ENCODE data around the gene C19orf38. TPM values are rescaled to one million over a fixed set of nuclear protein-coding genes. Genes with fewer than 3 reads are reported as not detected.

C19orf38 gene
- total RNA-seq, 2 experiments from 2014 or later = 5.2 to 7.5 TPM

GRCh38 chr19:10884274-10884673, 36.1 kb downstream of the C19orf38 start:
- H2AFZ ChIP-seq (ENCODE audit: low read length) = no peak overlapping the region
- no peaks in the 10 kb centered on the region for H4K20me1 ChIP-seq (ENCODE audit: insufficient read depth, low read length)
- H3K4me3 ChIP-seq (ENCODE audit: low read depth, low read length, poor library complexity, severe bottlenecking) = no peak overlapping the region
- no peaks in the 10 kb centered on the region for H3K9me2 ChIP-seq (ENCODE audit: insufficient read depth, low read length)
- no peak overlapping the region for H3K4me2 ChIP-seq (ENCODE audit: low read length)
- peaks cover 52% of the 10 kb centered on the region for H3K4me1 ChIP-seq (ENCODE audit: insufficient read depth, low read length, poor library complexity, severe bottlenecking)
- H3K9me3 ChIP-seq (ENCODE audit: low read length) = no peaks in the 10 kb centered on the region
- peaks cover 83% of the 10 kb centered on the region for H3K79me2 ChIP-seq (ENCODE audit: insufficient read depth, low read depth, low read length)
- BruUV-seq (replicated peaks) = no TSS peak
- ChIA-PET POLR2A (no interaction called here), CTCF (ENCODE audit: unreplicated experiment) (no interaction called here)
- intact Hi-C loops (cut with micrococcal nuclease; ENCODE audit: unreplicated experiment) = no loop called here
- no peak overlapping the region for H3K27ac ChIP-seq (ENCODE audit: low read depth, low read length, poor library complexity, severe bottlenecking)
- DNase-seq (ENCODE audit: low spot score) = no peak
- TF ChIP-seq CTCF (conservative IDR thresholded peaks at IDR 0.05; ENCODE audit: low read length) = no peak
- TF ChIP-seq EZH2phosphoT487 (IDR thresholded peaks at IDR 0.05; ENCODE audit: borderline replicate concordance, low read depth, low read length) = no peak
- peaks cover 35% of the 10 kb centered on the region for H3K36me3 ChIP-seq (ENCODE audit: insufficient read depth, low read length)

GRCh38 chr19:10885201-10886169, 37.3 kb downstream of the C19orf38 start:
- Histone ChIP-seq H3K4me2 (ENCODE audit: low read length) (no peak overlapping the region), H3K79me2 (ENCODE audit: insufficient read depth, low read depth, low read length) (peaks cover 83% of the 10 kb centered on the region), H3K36me3 (ENCODE audit: insufficient read depth, low read length) (peaks cover 34% of the 10 kb centered on the region), H3K9me3 (ENCODE audit: low read length) (no peaks in the 10 kb centered on the region), H3K4me3 (ENCODE audit: low read depth, low read length, poor library complexity, severe bottlenecking) (no peak overlapping the region), H4K20me1 (ENCODE audit: insufficient read depth, low read length) (no peaks in the 10 kb centered on the region), H3K9me2 (ENCODE audit: insufficient read depth, low read length) (no peaks in the 10 kb centered on the region), H2AFZ (ENCODE audit: low read length) (no peak overlapping the region), H3K27ac (ENCODE audit: low read depth, low read length, poor library complexity, severe bottlenecking) (no peak overlapping the region), H3K4me1 (ENCODE audit: insufficient read depth, low read length, poor library complexity, severe bottlenecking) (peaks cover 46% of the 10 kb centered on the region)
- no peak for DNase-seq (ENCODE audit: low spot score)
- no peak for TF ChIP-seq EZH2phosphoT487 (IDR thresholded peaks at IDR 0.05; ENCODE audit: borderline replicate concordance, low read depth, low read length)
- TF ChIP-seq CTCF (conservative IDR thresholded peaks at IDR 0.05; ENCODE audit: low read length) = no peak
- intact Hi-C loops (cut with micrococcal nuclease; ENCODE audit: unreplicated experiment) = no loop called here
- no TSS peak for BruUV-seq (replicated peaks)
- POLR2A ChIA-PET = interaction anchor here (0.6 kb wide), 1 partner anchor 304 kb away, joined by 3 read pairs; no protein-coding TSS in a partner anchor
- CTCF ChIA-PET (ENCODE audit: unreplicated experiment) = interaction anchor here (0.6 kb wide), 2 partner anchors 13 to 1848 kb away, joined by 4 to 7 read pairs; no protein-coding TSS in a partner anchor

Data from OCI-LY7 (cell line).